SU-DHL-6 (cell line): ENCODE data around the gene SH2B2.
A peak's percentile ranks its signal among the peaks of the same experiment; 100 is the strongest.

Experiments
- H2AFZ ChIP-seq: fragments of 200-600 bp; sonication (generic); 2 replicates; pipeline ENCODE4 v1.6.1; 2014; ENCODE audit warnings: low read depth, mild to moderate bottlenecking, moderate library complexity, mixed read lengths, antibody characterized with exemption, low read length; ENCODE audit not compliant: severe bottlenecking
- H3F3A ChIP-seq: fragments of 200-600 bp; shearing (Covaris generic); 2 replicates; pipeline ENCODE4 v1.6.0; 2016; ENCODE audit warnings: antibody characterized with exemption, mild to moderate bottlenecking; ENCODE audit not compliant: insufficient read depth
- H3K27ac ChIP-seq: fragments of 200-600 bp; sonication (generic); 2 replicates; pipeline ENCODE4 v1.5.1; 2016; ENCODE audit warnings: low read depth, mild to moderate bottlenecking, low read length, moderate library complexity, mixed read lengths
- H3K27me3 ChIP-seq: fragments of 200-600 bp; sonication (generic), shearing (Covaris generic); 2 replicates; pipeline ENCODE4 v1.6.0; 2014; ENCODE audit warnings: mild to moderate bottlenecking, low read length
- H3K36me3 ChIP-seq: fragments of 200-600 bp; sonication (generic); 2 replicates; pipeline ENCODE4 v1.6.1; 2014; ENCODE audit warnings: mild to moderate bottlenecking, low read length, mixed read lengths
- H3K4me2 ChIP-seq: fragments of 300-600, 200-600 bp; shearing (Covaris generic), sonication (generic); 2 replicates; pipeline ENCODE4 v1.6.0; 2014; ENCODE audit warnings: low read length, low read depth, mild to moderate bottlenecking; ENCODE audit not compliant: poor library complexity, severe bottlenecking
- H3K4me3 ChIP-seq: fragments of 200-600 bp; sonication (generic); 2 replicates; pipeline ENCODE4 v1.5.1; 2014; ENCODE audit warnings: antibody characterized with exemption, low read length, mild to moderate bottlenecking, mixed read lengths; ENCODE audit not compliant: insufficient read depth, poor library complexity, severe bottlenecking
- H3K79me2 ChIP-seq: fragments of 200-600 bp; sonication (generic); 2 replicates; pipeline ENCODE4 v1.6.1; 2014; ENCODE audit warnings: mild to moderate bottlenecking, low read length, moderate library complexity; ENCODE audit not compliant: insufficient read depth
- H3K9ac ChIP-seq: fragments of 200-600 bp; sonication (generic); 2 replicates; pipeline ENCODE4 v1.7.0; 2014; ENCODE audit warnings: mild to moderate bottlenecking, low read length
- H3K9me2 ChIP-seq: fragments of 200-600 bp; sonication (generic); replicated peaks from 2 replicates; pipeline ENCODE4 v1.6.1; 2014; ENCODE audit warnings: low read length; ENCODE audit not compliant: insufficient read depth
- H3K9me3 ChIP-seq: fragments of 200-600 bp; sonication (generic); 2 replicates; pipeline ENCODE4 v1.6.1; 2014; ENCODE audit warnings: low read length, mixed read lengths; ENCODE audit not compliant: insufficient read depth
- H4K20me1 ChIP-seq: fragments of 200-600 bp; sonication (generic); 2 replicates; pipeline ENCODE4 v1.6.1; 2014; ENCODE audit warnings: low read depth, mild to moderate bottlenecking, antibody characterized with exemption, low read length, moderate library complexity, mixed read lengths
- EZH2phosphoT487 ChIP-seq: fragments of 200-600 bp; sonication (generic), shearing (Covaris generic); conservative IDR thresholded peaks from 2 replicates; pipeline ENCODE4 v1.6.1; 2018; ENCODE audit warnings: mild to moderate bottlenecking, antibody characterized with exemption, low read length, moderate library complexity, mixed read lengths
- TF ChIP-seq, protein P1 (sequence below): fragments of 200-600 bp; sonication (generic); IDR thresholded peaks from one replicate; pipeline ENCODE4 v1.5.1; 2017; ENCODE audit warnings: antibody characterized with exemption, mild to moderate bottlenecking, low read length, moderate library complexity; ENCODE audit not compliant: insufficient read depth, poor library complexity, severe bottlenecking

SH2B2 gene

GRCh38 chr7:102282465-102283362 is 4.0 kb upstream of the SH2B2 start:
- Histone ChIP-seq H3K9me2 (no peaks in the 10 kb centered on the region), H3K36me3 (no peaks in the 10 kb centered on the region), H3K9me3 (no peaks in the 10 kb centered on the region), H3K79me2 (peaks cover 8% of the 10 kb centered on the region), H3K27ac (no peak overlapping the region), H3K27me3 (no peaks in the 10 kb centered on the region), H3K4me3 (no peak overlapping the region), H2AFZ (no peak overlapping the region), H4K20me1 (no peaks in the 10 kb centered on the region), H3K9ac (no peak overlapping the region), H3F3A (peaks cover 28% of the 10 kb centered on the region), H3K4me2 (no peak overlapping the region)
- no peak for TF ChIP-seq EZH2phosphoT487
- TF ChIP-seq, protein P1, sequence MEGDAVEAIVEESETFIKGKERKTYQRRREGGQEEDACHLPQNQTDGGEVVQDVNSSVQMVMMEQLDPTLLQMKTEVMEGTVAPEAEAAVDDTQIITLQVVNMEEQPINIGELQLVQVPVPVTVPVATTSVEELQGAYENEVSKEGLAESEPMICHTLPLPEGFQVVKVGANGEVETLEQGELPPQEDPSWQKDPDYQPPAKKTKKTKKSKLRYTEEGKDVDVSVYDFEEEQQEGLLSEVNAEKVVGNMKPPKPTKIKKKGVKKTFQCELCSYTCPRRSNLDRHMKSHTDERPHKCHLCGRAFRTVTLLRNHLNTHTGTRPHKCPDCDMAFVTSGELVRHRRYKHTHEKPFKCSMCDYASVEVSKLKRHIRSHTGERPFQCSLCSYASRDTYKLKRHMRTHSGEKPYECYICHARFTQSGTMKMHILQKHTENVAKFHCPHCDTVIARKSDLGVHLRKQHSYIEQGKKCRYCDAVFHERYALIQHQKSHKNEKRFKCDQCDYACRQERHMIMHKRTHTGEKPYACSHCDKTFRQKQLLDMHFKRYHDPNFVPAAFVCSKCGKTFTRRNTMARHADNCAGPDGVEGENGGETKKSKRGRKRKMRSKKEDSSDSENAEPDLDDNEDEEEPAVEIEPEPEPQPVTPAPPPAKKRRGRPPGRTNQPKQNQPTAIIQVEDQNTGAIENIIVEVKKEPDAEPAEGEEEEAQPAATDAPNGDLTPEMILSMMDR, result no peak

- Histone ChIP-seq H3K27ac (peak overlapping the region; percentile 85), H3K9me3 (no peaks in the 10 kb centered on the region), H4K20me1 (no peaks in the 10 kb centered on the region), H3K9me2 (no peaks in the 10 kb centered on the region), H3F3A (peaks cover 37% of the 10 kb centered on the region), H3K4me2 (peak overlapping the region; percentile 2), H3K4me3 (no peak overlapping the region), H3K79me2 (peaks cover 18% of the 10 kb centered on the region), H3K36me3 (no peaks in the 10 kb centered on the region), H3K27me3 (no peaks in the 10 kb centered on the region), H2AFZ (no peak overlapping the region), H3K9ac (peak overlapping the region; percentile 2; the same call in 1 of the 2 replicates)
- TF ChIP-seq EZH2phosphoT487, result no peak
- TF ChIP-seq, protein P1, result no peak
These were observed 3.0 kb upstream of the SH2B2 start for GRCh38 chr7:102283477-102284189.

GRCh38 chr7:102284399-102284798 is 2.3 kb upstream of the SH2B2 start:
- Histone ChIP-seq H3K36me3 (no peaks in the 10 kb centered on the region), H3K79me2 (peaks cover 20% of the 10 kb centered on the region), H4K20me1 (no peaks in the 10 kb centered on the region), H3K9me2 (no peaks in the 10 kb centered on the region), H3K4me3 (peak overlapping the region; percentile 68), H3K27ac (peak overlapping the region; percentile 85), H3K9me3 (no peaks in the 10 kb centered on the region), H3K9ac (peak overlapping the region; percentile 81), H3F3A (peaks cover 35% of the 10 kb centered on the region), H2AFZ (no peak overlapping the region), H3K4me2 (peak overlapping the region; percentile 80), H3K27me3 (no peaks in the 10 kb centered on the region)
- TF ChIP-seq EZH2phosphoT487, result no peak
